Measurements from ENCODE around the gene NUDT13.

The NUDT13 gene

GRCh38 chr10:73110345-73110849, at the start of gene NUDT13:
Gene NUDT13 (plus strand): TSS chr10:73110455. CDS start chr10:73114366, 3,911 bp downstream.
- H3K4me3 ChIP-seq (ENCODE audit: low read depth, low read length), result peak within 1 kb of the TSS; percentile 61
- peaks cover 2% of the 10 kb centered on the region; the same call in 1 of the 2 replicates for H3K9me3 ChIP-seq (ENCODE audit: control insufficient read depth, insufficient read depth, low read depth, low read length)
- no peaks in the 10 kb centered on the region for H3K27me3 ChIP-seq (ENCODE audit: control insufficient read depth, insufficient read depth, low read length)
- peak within 1 kb of the TSS; percentile 62 for H3K27ac ChIP-seq (ENCODE audit: low read depth, low read length)
- H3K9ac ChIP-seq (ENCODE audit: low read length), result peak within 1 kb of the TSS; percentile 64
- H3K4me1 ChIP-seq (ENCODE audit: control insufficient read depth, insufficient read depth, low read length), result peaks cover 4% of the 10 kb centered on the region; the same call in 1 of the 2 replicates
- no peaks in the 10 kb centered on the region for H3K36me3 ChIP-seq (ENCODE audit: control insufficient read depth, insufficient read depth, low read length)

- Histone ChIP-seq H3K27ac (ENCODE audit: low read depth, low read length) (no peak overlapping the region), H3K4me3 (ENCODE audit: low read depth, low read length) (no peak overlapping the region), H3K4me1 (ENCODE audit: control insufficient read depth, insufficient read depth, low read length) (no peaks in the 10 kb centered on the region), H3K27me3 (ENCODE audit: control insufficient read depth, insufficient read depth, low read length) (no peaks in the 10 kb centered on the region), H3K9ac (ENCODE audit: low read length) (no peak overlapping the region), H3K36me3 (ENCODE audit: control insufficient read depth, insufficient read depth, low read length) (peaks cover 33% of the 10 kb centered on the region), H3K9me3 (ENCODE audit: control insufficient read depth, insufficient read depth, low read depth, low read length) (no peaks in the 10 kb centered on the region)
Measured at GRCh38 chr10:73060738-73061635, 49.3 kb upstream of the NUDT13 start.

- H3K4me3 ChIP-seq (ENCODE audit: low read depth, low read length), result no peak overlapping the region
- no peaks in the 10 kb centered on the region for H3K27me3 ChIP-seq (ENCODE audit: control insufficient read depth, insufficient read depth, low read length)
- H3K9ac ChIP-seq (ENCODE audit: low read length), result no peak overlapping the region
- no peaks in the 10 kb centered on the region for H3K9me3 ChIP-seq (ENCODE audit: control insufficient read depth, insufficient read depth, low read depth, low read length)
- H3K27ac ChIP-seq (ENCODE audit: low read depth, low read length), result no peak overlapping the region
- peaks cover 40% of the 10 kb centered on the region for H3K36me3 ChIP-seq (ENCODE audit: control insufficient read depth, insufficient read depth, low read length)
- H3K4me1 ChIP-seq (ENCODE audit: control insufficient read depth, insufficient read depth, low read length), result no peaks in the 10 kb centered on the region
Measured at GRCh38 chr10:73061743-73062142, 48.5 kb upstream of the NUDT13 start.

GRCh38 chr10:73065441-73065840, 44.8 kb upstream of the NUDT13 start:
- Histone ChIP-seq H3K4me1 (ENCODE audit: control insufficient read depth, insufficient read depth, low read length) (no peaks in the 10 kb centered on the region), H3K9me3 (ENCODE audit: control insufficient read depth, insufficient read depth, low read depth, low read length) (no peaks in the 10 kb centered on the region), H3K27ac (ENCODE audit: low read depth, low read length) (no peak overlapping the region), H3K27me3 (ENCODE audit: control insufficient read depth, insufficient read depth, low read length) (no peaks in the 10 kb centered on the region), H3K9ac (ENCODE audit: low read length) (no peak overlapping the region), H3K4me3 (ENCODE audit: low read depth, low read length) (no peak overlapping the region), H3K36me3 (ENCODE audit: control insufficient read depth, insufficient read depth, low read length) (peaks cover 57% of the 10 kb centered on the region)

- Histone ChIP-seq H3K27me3 (ENCODE audit: control insufficient read depth, insufficient read depth, low read length) (no peaks in the 10 kb centered on the region), H3K4me3 (ENCODE audit: low read depth, low read length) (no peak overlapping the region), H3K4me1 (ENCODE audit: control insufficient read depth, insufficient read depth, low read length) (no peaks in the 10 kb centered on the region), H3K36me3 (ENCODE audit: control insufficient read depth, insufficient read depth, low read length) (peaks cover 29% of the 10 kb centered on the region), H3K9ac (ENCODE audit: low read length) (no peak overlapping the region), H3K27ac (ENCODE audit: low read depth, low read length) (no peak overlapping the region), H3K9me3 (ENCODE audit: control insufficient read depth, insufficient read depth, low read depth, low read length) (no peaks in the 10 kb centered on the region)
Measured at GRCh38 chr10:73073627-73074026, 36.6 kb upstream of the NUDT13 start.

GRCh38 chr10:73075829-73076228, 34.4 kb upstream of the NUDT13 start:
- H3K9ac ChIP-seq (ENCODE audit: low read length), result no peak overlapping the region
- no peaks in the 10 kb centered on the region for H3K4me1 ChIP-seq (ENCODE audit: control insufficient read depth, insufficient read depth, low read length)
- no peak overlapping the region for H3K27ac ChIP-seq (ENCODE audit: low read depth, low read length)
- no peaks in the 10 kb centered on the region for H3K27me3 ChIP-seq (ENCODE audit: control insufficient read depth, insufficient read depth, low read length)
- no peak overlapping the region for H3K4me3 ChIP-seq (ENCODE audit: low read depth, low read length)
- peaks cover 19% of the 10 kb centered on the region for H3K36me3 ChIP-seq (ENCODE audit: control insufficient read depth, insufficient read depth, low read length)
- no peaks in the 10 kb centered on the region for H3K9me3 ChIP-seq (ENCODE audit: control insufficient read depth, insufficient read depth, low read depth, low read length)

GRCh38 chr10:73076360-73077183, 33.7 kb upstream of the NUDT13 start:
- no peak overlapping the region for H3K9ac ChIP-seq (ENCODE audit: low read length)
- H3K27me3 ChIP-seq (ENCODE audit: control insufficient read depth, insufficient read depth, low read length), result no peaks in the 10 kb centered on the region
- no peak overlapping the region for H3K27ac ChIP-seq (ENCODE audit: low read depth, low read length)
- peaks cover 15% of the 10 kb centered on the region for H3K36me3 ChIP-seq (ENCODE audit: control insufficient read depth, insufficient read depth, low read length)
- H3K4me1 ChIP-seq (ENCODE audit: control insufficient read depth, insufficient read depth, low read length), result no peaks in the 10 kb centered on the region
- no peak overlapping the region for H3K4me3 ChIP-seq (ENCODE audit: low read depth, low read length)
- H3K9me3 ChIP-seq (ENCODE audit: control insufficient read depth, insufficient read depth, low read depth, low read length), result no peaks in the 10 kb centered on the region

- no peaks in the 10 kb centered on the region for H3K4me1 ChIP-seq (ENCODE audit: control insufficient read depth, insufficient read depth, low read length)
- no peak overlapping the region for H3K27ac ChIP-seq (ENCODE audit: low read depth, low read length)
- H3K4me3 ChIP-seq (ENCODE audit: low read depth, low read length), result no peak overlapping the region
- no peaks in the 10 kb centered on the region for H3K36me3 ChIP-seq (ENCODE audit: control insufficient read depth, insufficient read depth, low read length)
- H3K9ac ChIP-seq (ENCODE audit: low read length), result no peak overlapping the region
- H3K9me3 ChIP-seq (ENCODE audit: control insufficient read depth, insufficient read depth, low read depth, low read length), result no peaks in the 10 kb centered on the region
- H3K27me3 ChIP-seq (ENCODE audit: control insufficient read depth, insufficient read depth, low read length), result no peaks in the 10 kb centered on the region
Measured at GRCh38 chr10:73079779-73080541, 30.3 kb upstream of the NUDT13 start.

- Histone ChIP-seq H3K9ac (ENCODE audit: low read length) (no peak overlapping the region), H3K4me1 (ENCODE audit: control insufficient read depth, insufficient read depth, low read length) (no peaks in the 10 kb centered on the region), H3K27me3 (ENCODE audit: control insufficient read depth, insufficient read depth, low read length) (no peaks in the 10 kb centered on the region), H3K4me3 (ENCODE audit: low read depth, low read length) (no peak overlapping the region), H3K9me3 (ENCODE audit: control insufficient read depth, insufficient read depth, low read depth, low read length) (no peaks in the 10 kb centered on the region), H3K36me3 (ENCODE audit: control insufficient read depth, insufficient read depth, low read length) (no peaks in the 10 kb centered on the region), H3K27ac (ENCODE audit: low read depth, low read length) (no peak overlapping the region)
Measured at GRCh38 chr10:73083221-73083620, 27.0 kb upstream of the NUDT13 start.

GRCh38 chr10:73084209-73084608, 26.0 kb upstream of the NUDT13 start:
- Histone ChIP-seq H3K27ac (ENCODE audit: low read depth, low read length) (no peak overlapping the region), H3K36me3 (ENCODE audit: control insufficient read depth, insufficient read depth, low read length) (no peaks in the 10 kb centered on the region), H3K9ac (ENCODE audit: low read length) (no peak overlapping the region), H3K4me1 (ENCODE audit: control insufficient read depth, insufficient read depth, low read length) (no peaks in the 10 kb centered on the region), H3K4me3 (ENCODE audit: low read depth, low read length) (no peak overlapping the region), H3K9me3 (ENCODE audit: control insufficient read depth, insufficient read depth, low read depth, low read length) (no peaks in the 10 kb centered on the region), H3K27me3 (ENCODE audit: control insufficient read depth, insufficient read depth, low read length) (no peaks in the 10 kb centered on the region)
